Tibial nerve (tissue), 3 donors: ENCODE measurements around the gene PDCD4.

Experiments
- POLR2A ChIP-seq, 2 donors: fragments of 450-650 bp; IDR thresholded peaks; one replicate each; pipeline ENCODE4 v1.6.1; 2017; ENCODE audit warnings: antibody characterized with exemption in 2 of 2, mild to moderate bottlenecking in 2 of 2, moderate library complexity in 2 of 2
- TF ChIP-seq, protein P1 (sequence below), 5 experiments: fragments of 200-600 bp in 3 of 5; fragments of 450-650 bp in 2 of 5; sonication (generic) in 3 of 5; IDR thresholded peaks; one replicate each; pipeline ENCODE4 v1.5.1; 2016 to 2019; ENCODE audit warnings: antibody characterized with exemption in 5 of 5, mild to moderate bottlenecking in 3 of 5, moderate library complexity in 2 of 5

DNA sequence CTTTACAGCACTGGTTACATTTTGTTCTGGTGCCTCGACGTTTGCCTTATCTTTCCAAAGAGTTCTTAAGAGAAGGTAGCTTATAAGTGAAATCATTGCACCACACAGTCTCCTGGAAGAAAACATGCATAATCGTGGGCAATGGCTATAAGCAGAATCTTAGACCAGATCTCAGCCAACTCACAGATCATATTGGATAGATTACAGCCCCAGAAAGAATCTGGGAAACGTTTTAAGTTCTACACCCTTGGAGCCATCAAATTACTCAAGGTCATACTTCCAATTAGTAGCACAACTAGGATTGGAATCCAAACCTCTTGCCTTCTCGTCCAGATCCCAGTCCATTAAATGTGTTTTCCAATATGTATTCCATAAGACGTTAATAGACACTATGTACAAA lies 8.8 kb upstream of the PDCD4 start:
- TF ChIP-seq, protein P1, sequence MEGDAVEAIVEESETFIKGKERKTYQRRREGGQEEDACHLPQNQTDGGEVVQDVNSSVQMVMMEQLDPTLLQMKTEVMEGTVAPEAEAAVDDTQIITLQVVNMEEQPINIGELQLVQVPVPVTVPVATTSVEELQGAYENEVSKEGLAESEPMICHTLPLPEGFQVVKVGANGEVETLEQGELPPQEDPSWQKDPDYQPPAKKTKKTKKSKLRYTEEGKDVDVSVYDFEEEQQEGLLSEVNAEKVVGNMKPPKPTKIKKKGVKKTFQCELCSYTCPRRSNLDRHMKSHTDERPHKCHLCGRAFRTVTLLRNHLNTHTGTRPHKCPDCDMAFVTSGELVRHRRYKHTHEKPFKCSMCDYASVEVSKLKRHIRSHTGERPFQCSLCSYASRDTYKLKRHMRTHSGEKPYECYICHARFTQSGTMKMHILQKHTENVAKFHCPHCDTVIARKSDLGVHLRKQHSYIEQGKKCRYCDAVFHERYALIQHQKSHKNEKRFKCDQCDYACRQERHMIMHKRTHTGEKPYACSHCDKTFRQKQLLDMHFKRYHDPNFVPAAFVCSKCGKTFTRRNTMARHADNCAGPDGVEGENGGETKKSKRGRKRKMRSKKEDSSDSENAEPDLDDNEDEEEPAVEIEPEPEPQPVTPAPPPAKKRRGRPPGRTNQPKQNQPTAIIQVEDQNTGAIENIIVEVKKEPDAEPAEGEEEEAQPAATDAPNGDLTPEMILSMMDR (IDR thresholded peaks at IDR 0.05) = no peak
- no peak for TF ChIP-seq POLR2A (IDR thresholded peaks at IDR 0.05)
